SH-SY5Y (cell line): ENCODE data around the gene DAPK1.

Experiments
- GATA2 ChIP-seq: IDR thresholded peaks from 2 replicates; pipeline ENCODE4 v1.6.1; 2011; ENCODE audit warnings: mild to moderate bottlenecking, low read depth, low read length
- GATA3 ChIP-seq: IDR thresholded peaks from 2 replicates; pipeline ENCODE4 v1.6.1; 2011; ENCODE audit warnings: low read depth, mild to moderate bottlenecking, low read length, moderate library complexity

GRCh38 chr9:87510252-87510683, 12.6 kb downstream of the DAPK1 start:
- TF ChIP-seq GATA2 (no peak), GATA3 (no peak)
